Measurements from ENCODE around the gene GSK3A. TPM values are rescaled to one million over a fixed set of nuclear protein-coding genes. Genes with fewer than 3 reads are reported as not detected.

Gene GSK3A
- total RNA-seq, 6 experiments from 2014 or later, result 12.3 to 14.8 (median 13.5) TPM

- Histone ChIP-seq H3K36me3 (peaks cover 0 to 65% (median 36%) of the 10 kb centered on the region in 4 donors), H3K4me1 (peaks cover 0 to 17% (median 7%) of the 10 kb centered on the region in 4 donors), H3K27me3 (no peaks in the 10 kb centered on the region), H3K4me3 (no peak overlapping the region), H3K27ac (no peak overlapping the region), H3K9me3 (no peaks in the 10 kb centered on the region)
- WGBS (ENCODE audit: insufficient coverage, low coverage, low lambda C conversion rate, missing lambda C conversion rate), result 100% methylated on average over 1 of the region's 8 CpGs
- ATAC-seq (no peak), DNase-seq (peak in 1 of 3 donors; percentile 42)
- intact Hi-C loops (cut with DNase I), result loop anchor here (5.0 to 10.0 kb wide), 2 partner anchors 37 to 45 kb away; partner anchors contain the start of gene GSK3A (in 1 of the 2)
- no peak for TF ChIP-seq CTCF (IDR thresholded peaks at IDR 0.05)
- no peak for TF ChIP-seq POLR2A (IDR thresholded peaks at IDR 0.05)
Measured at GRCh38 chr19:42289556-42290041, 47.2 kb upstream of the GSK3A start.

- intact Hi-C loops (cut with DNase I), result loop anchor here in 1 of 2 donors (5.0 kb wide), 1 partner anchor 37 kb away; no protein-coding TSS in a partner anchor
- no peak overlapping the region for H3K27ac ChIP-seq
- ATAC-seq, result no peak
Measured at GRCh38 chr19:42288881-42289555, 46.6 kb upstream of the GSK3A start.

GRCh38 chr19:42288387-42288786 lies 46.0 kb upstream of the GSK3A start:
- 60% methylated on average over 1 of the region's 4 CpGs for WGBS (ENCODE audit: insufficient coverage, low coverage, low lambda C conversion rate, missing lambda C conversion rate)
- H3K4me1 ChIP-seq, result peaks cover 0 to 18% (median 7%) of the 10 kb centered on the region in 4 donors
- no peaks in the 10 kb centered on the region for H3K9me3 ChIP-seq
- peaks cover 0 to 54% (median 33%) of the 10 kb centered on the region in 4 donors for H3K36me3 ChIP-seq
- DNase-seq (peak in 1 of 3 donors; percentile 43), ATAC-seq (no peak)
- TF ChIP-seq POLR2A (IDR thresholded peaks at IDR 0.05) (no peak), CTCF (IDR thresholded peaks at IDR 0.05) (no peak)
- H3K27me3 ChIP-seq, result no peaks in the 10 kb centered on the region
- intact Hi-C loops (cut with DNase I), result loop anchor here in 1 of 2 donors (5.0 kb wide), 1 partner anchor 36 kb away; no protein-coding TSS in a partner anchor
- no peak overlapping the region for H3K4me3 ChIP-seq
- no peak overlapping the region for H3K27ac ChIP-seq

More at GRCh38 chr19:42288881-42289555, 46.6 kb upstream of the GSK3A start:
- TF ChIP-seq POLR2A (IDR thresholded peaks at IDR 0.05), result no peak
- TF ChIP-seq CTCF (IDR thresholded peaks at IDR 0.05), result no peak
- Histone ChIP-seq H3K36me3 (peaks cover 0 to 59% (median 36%) of the 10 kb centered on the region in 4 donors), H3K4me3 (no peak overlapping the region), H3K4me1 (peaks cover 0 to 18% (median 7%) of the 10 kb centered on the region in 4 donors), H3K9me3 (no peaks in the 10 kb centered on the region), H3K27me3 (no peaks in the 10 kb centered on the region)
- DNase-seq, result no peak
- 91% methylated on average over 10 of the region's 22 CpGs for WGBS (ENCODE audit: insufficient coverage, low coverage, low lambda C conversion rate, missing lambda C conversion rate)

GRCh38 chr19:42287827-42288107 lies 45.4 kb upstream of the GSK3A start:
- Histone ChIP-seq H3K4me1 (peaks cover 0 to 24% (median 7%) of the 10 kb centered on the region in 4 donors), H3K4me3 (no peak overlapping the region), H3K27ac (no peak overlapping the region), H3K9me3 (no peaks in the 10 kb centered on the region), H3K27me3 (no peaks in the 10 kb centered on the region), H3K36me3 (peaks cover 0 to 52% (median 31%) of the 10 kb centered on the region in 4 donors)
- DNase-seq (peak in 1 of 3 donors; percentile 46), ATAC-seq (no peak)
- intact Hi-C loops (cut with DNase I), result loop anchor here in 1 of 2 donors (5.0 kb wide), 1 partner anchor 35 kb away; no protein-coding TSS in a partner anchor
- no peak for TF ChIP-seq CTCF (IDR thresholded peaks at IDR 0.05)
- 90% methylated on average over 7 of the region's 10 CpGs for WGBS (ENCODE audit: insufficient coverage, low coverage, low lambda C conversion rate, missing lambda C conversion rate)
